WERI-Rb-1 (cell line): Measurements from ENCODE around the gene PPP1R11.

ENCODE experiments used
- DNase-seq: peaks from one replicate; pipeline ENCODE4 v3.0.0-alpha.2; 2020
- H3K27ac ChIP-seq: fragments of 250-450 bp; sonication (Bioruptor Pico); 2 replicates; pipeline ENCODE4 v1.5.1; 2020; ENCODE audit warnings: mild to moderate bottlenecking, moderate library complexity
- H3K27me3 ChIP-seq: fragments of 250-450 bp; sonication (Bioruptor Pico); 2 replicates; pipeline ENCODE4 v1.5.1; 2021; ENCODE audit warnings: mild to moderate bottlenecking, low read depth, moderate library complexity; ENCODE audit not compliant: insufficient read depth, severe bottlenecking
- H3K36me3 ChIP-seq: fragments of 250-450 bp; sonication (Bioruptor Pico); 2 replicates; pipeline ENCODE4 v1.5.1; 2020; ENCODE audit warnings: mild to moderate bottlenecking, moderate library complexity
- H3K4me3 ChIP-seq: 2 replicates; pipeline ENCODE4 v1.5.1; 2011; ENCODE audit warnings: low read depth, mild to moderate bottlenecking, control low read depth, low read length
- H3K9me3 ChIP-seq: fragments of 250-450 bp; sonication (Bioruptor Pico); 2 replicates; pipeline ENCODE4 v1.5.1; 2021; ENCODE audit warnings: mild to moderate bottlenecking, moderate library complexity; ENCODE audit not compliant: severe bottlenecking
- CTCF ChIP-seq: IDR thresholded peaks from 2 replicates; pipeline ENCODE4 v1.5.1; 2011; ENCODE audit warnings: low read depth, mild to moderate bottlenecking, control low read depth, inconsistent platforms, low read length

PPP1R11 gene

GRCh38 chr6:30041821-30042220 lies 25.2 kb upstream of the PPP1R11 start:
- no peak overlapping the region for H3K4me3 ChIP-seq
- no peak for TF ChIP-seq CTCF
- no peaks in the 10 kb centered on the region for H3K9me3 ChIP-seq
- no peaks in the 10 kb centered on the region for H3K36me3 ChIP-seq
- no peaks in the 10 kb centered on the region for H3K27me3 ChIP-seq
- H3K27ac ChIP-seq: no peak overlapping the region
- DNase-seq: peak; percentile 32

DNA sequence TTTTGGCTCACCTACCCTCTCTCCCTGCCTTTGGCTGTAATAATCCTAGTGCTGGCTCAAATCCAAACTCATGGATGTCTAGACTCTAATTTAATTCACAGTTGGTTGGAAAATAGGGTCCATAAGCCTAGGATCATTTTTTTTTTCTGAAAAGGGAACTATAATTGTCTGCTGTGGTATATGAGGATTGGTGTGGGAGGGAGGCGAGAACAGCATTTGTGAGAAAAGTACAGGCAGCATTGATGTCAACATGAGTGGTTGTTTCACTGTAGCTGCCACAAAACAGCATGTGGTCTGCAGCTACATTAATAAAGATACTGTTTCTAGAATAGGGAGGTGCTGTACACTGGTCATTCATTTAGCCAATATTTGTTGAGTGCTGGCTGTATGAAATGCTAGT lies 24.5 kb upstream of the PPP1R11 start:
- no peaks in the 10 kb centered on the region for H3K36me3 ChIP-seq
- no peak for DNase-seq
- no peak overlapping the region for H3K27ac ChIP-seq
- no peaks in the 10 kb centered on the region for H3K9me3 ChIP-seq
- no peak overlapping the region for H3K4me3 ChIP-seq
- H3K27me3 ChIP-seq: no peaks in the 10 kb centered on the region
- no peak for TF ChIP-seq CTCF

DNA sequence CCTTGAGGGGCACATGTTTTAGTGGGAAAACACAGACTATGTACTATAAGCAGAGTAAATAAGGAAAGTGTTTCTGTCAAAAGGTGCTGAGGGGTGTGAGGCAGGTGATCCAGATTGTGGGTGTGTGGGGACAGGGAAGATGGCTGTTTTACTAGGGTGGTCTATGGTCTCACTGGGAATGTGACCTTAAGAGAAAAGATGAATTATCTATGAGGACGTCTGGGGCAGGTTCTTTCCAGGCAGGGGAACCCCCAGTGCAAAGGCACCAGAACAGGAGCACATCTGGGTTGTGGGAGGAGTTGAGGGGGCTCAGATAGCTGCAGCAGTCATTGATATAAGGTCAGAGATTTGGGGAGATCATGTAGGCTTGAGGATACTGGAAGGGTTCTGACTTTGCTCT lies 24.1 kb upstream of the PPP1R11 start:
- Histone ChIP-seq H3K4me3 (no peak overlapping the region), H3K36me3 (no peaks in the 10 kb centered on the region), H3K27ac (no peak overlapping the region), H3K9me3 (no peaks in the 10 kb centered on the region), H3K27me3 (no peaks in the 10 kb centered on the region)
- DNase-seq: no peak
- TF ChIP-seq CTCF: no peak

DNA sequence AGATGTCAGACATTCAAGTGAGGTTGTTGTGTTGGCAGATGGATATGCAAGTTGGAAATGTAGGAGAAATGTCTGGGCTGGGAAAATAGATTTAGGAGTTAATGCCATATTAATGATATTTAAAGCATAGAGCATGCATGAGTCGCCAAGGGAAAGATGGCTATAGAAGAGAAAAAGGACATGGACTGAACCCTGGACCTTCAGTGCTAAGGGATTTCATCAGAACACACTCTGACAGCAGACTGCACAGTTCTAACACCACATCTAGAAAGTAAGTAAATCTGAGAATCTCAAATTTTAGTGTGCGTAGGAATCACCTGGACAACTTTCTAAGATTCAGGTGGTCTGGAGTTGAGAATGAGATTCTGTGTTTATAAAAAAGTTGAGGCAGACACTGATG lies 23.3 kb upstream of the PPP1R11 start:
- H3K36me3 ChIP-seq: no peaks in the 10 kb centered on the region
- no peak for TF ChIP-seq CTCF
- H3K27ac ChIP-seq: no peak overlapping the region
- no peak for DNase-seq
- H3K27me3 ChIP-seq: no peaks in the 10 kb centered on the region
- no peak overlapping the region for H3K4me3 ChIP-seq
- no peaks in the 10 kb centered on the region for H3K9me3 ChIP-seq

DNA sequence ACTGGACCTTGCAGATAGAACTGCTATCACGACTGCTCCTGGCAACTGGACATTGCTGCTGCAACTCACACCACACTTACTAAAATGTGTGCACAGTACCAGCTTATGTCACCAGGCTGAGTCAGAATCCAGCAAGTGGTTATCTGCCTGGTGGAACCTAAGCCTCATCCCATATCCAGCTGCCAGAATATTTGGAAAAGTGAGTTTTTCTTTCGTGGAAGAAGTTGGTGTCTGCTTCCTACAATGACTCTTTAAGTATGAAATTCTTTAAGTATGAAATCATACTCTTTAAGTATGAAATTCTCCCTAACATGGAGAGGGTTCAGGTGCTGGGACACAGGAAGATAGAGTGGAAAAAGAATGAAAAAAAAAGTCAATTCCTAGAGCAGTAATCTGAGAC lies 22.4 kb upstream of the PPP1R11 start:
- no peak for TF ChIP-seq CTCF
- H3K36me3 ChIP-seq: no peaks in the 10 kb centered on the region
- H3K27me3 ChIP-seq: no peaks in the 10 kb centered on the region
- no peak overlapping the region for H3K4me3 ChIP-seq
- no peak for DNase-seq
- no peaks in the 10 kb centered on the region for H3K9me3 ChIP-seq
- H3K27ac ChIP-seq: no peak overlapping the region

DNA sequence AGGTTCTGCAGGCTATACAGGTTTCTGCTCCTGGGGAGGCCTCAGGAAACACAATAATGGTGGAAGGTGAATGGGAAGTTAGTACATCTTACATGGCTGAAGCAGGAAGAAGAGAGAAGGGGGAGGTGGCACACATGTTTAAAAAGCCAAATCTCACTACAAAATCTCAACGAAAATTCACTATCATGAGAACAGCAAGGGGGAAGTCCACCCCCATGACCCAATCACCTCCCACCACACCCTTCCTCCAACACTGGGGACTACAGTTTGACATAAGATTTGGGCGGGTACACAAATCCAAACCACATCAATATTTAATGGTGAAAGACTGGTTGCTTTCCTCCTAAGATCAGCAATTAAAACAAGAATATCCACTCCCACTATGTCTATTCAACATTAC lies 19.8 kb upstream of the PPP1R11 start:
- DNase-seq: no peak

More for the DNA sequence above, 19.8 kb upstream of the PPP1R11 start:
- Histone ChIP-seq H3K36me3 (no peaks in the 10 kb centered on the region), H3K4me3 (no peak overlapping the region), H3K27ac (no peak overlapping the region), H3K9me3 (no peaks in the 10 kb centered on the region), H3K27me3 (no peaks in the 10 kb centered on the region)
- TF ChIP-seq CTCF: no peak
